Natural killer cell (primary cell): ENCODE measurements around the gene UNCX. TPM values are rescaled to one million over a fixed set of nuclear protein-coding genes. Genes with fewer than 3 reads are reported as not detected.

ENCODE experiments used
- ATAC-seq, 3 donors: fragments of 150-1000 bp in 2 of 3; fragments of 200-7000 bp in 1 of 3; cut with Tn5 transposase; 1 replicate in 1 of 3; 2 replicates in 2 of 3; pipeline ENCODE4 v1.10.0; 2021; ENCODE audit warnings: mild to moderate bottlenecking in 2 of 3, moderate library complexity in 2 of 3
- DNase-seq, 2 donors: peaks; one replicate each; pipeline versions ENCODE4 v3.0.0 to v3.0.0-alpha.2; 2013 to 2021; ENCODE audit warnings: mixed read lengths in 1 of 2
- H3K27ac ChIP-seq: one replicate; pipeline ENCODE4 v1.5.1; 2013; ENCODE audit warnings: mild to moderate bottlenecking, low read length
- H3K27me3 ChIP-seq: one replicate; pipeline ENCODE4 v1.6.1; 2013; ENCODE audit warnings: low read length; ENCODE audit not compliant: control insufficient read depth, insufficient read depth
- H3K36me3 ChIP-seq: one replicate; pipeline ENCODE4 v1.6.1; 2013; ENCODE audit warnings: low read length; ENCODE audit not compliant: control insufficient read depth, insufficient read depth
- H3K4me1 ChIP-seq: one replicate; pipeline ENCODE4 v1.6.1; 2013; ENCODE audit warnings: low read length; ENCODE audit not compliant: control insufficient read depth, insufficient read depth
- H3K4me3 ChIP-seq: one replicate; pipeline ENCODE4 v1.5.1; 2013; ENCODE audit warnings: low read length
- H3K9me3 ChIP-seq: one replicate; pipeline ENCODE4 v1.6.1; 2013; ENCODE audit warnings: low read length; ENCODE audit not compliant: control insufficient read depth, insufficient read depth
- H3K27ac Mint-ChIP-seq, 2 donors: one replicate each; pipeline ENCODE4 v1.8.0; 2022; ENCODE audit warnings: mild to moderate bottlenecking in 2 of 2, mixed read lengths in 2 of 2, moderate library complexity in 1 of 2
- H3K27me3 Mint-ChIP-seq, 2 donors: one replicate each; pipeline ENCODE4 v1.8.0; 2022; ENCODE audit warnings: low read depth in 2 of 2, mixed read lengths in 2 of 2
- H3K36me3 Mint-ChIP-seq: one replicate; pipeline ENCODE4 v1.8.0; 2022; ENCODE audit warnings: mixed read lengths
- H3K4me1 Mint-ChIP-seq, 2 donors: one replicate each; pipeline ENCODE4 v1.8.0; 2022; ENCODE audit warnings: mixed read lengths in 2 of 2
- H3K4me3 Mint-ChIP-seq: one replicate; pipeline ENCODE4 v1.8.0; 2022; ENCODE audit warnings: mild to moderate bottlenecking, moderate library complexity, mixed read lengths
- H3K9me3 Mint-ChIP-seq, 2 donors: one replicate each; pipeline ENCODE4 v1.8.0; 2022; ENCODE audit warnings: mixed read lengths in 2 of 2
- WGBS: methylation state at CpG from one replicate; pipeline ENCODE4 v1.1.7; 2013; ENCODE audit warnings: missing lambda C conversion rate; ENCODE audit not compliant: insufficient coverage; 5-methylcytosine and 5-hydroxymethylcytosine counted together
- intact Hi-C: fragments of 100-400 bp; cut with micrococcal nuclease; formaldehyde crosslinking; loops from one replicate; pipeline ENCODE4 v1.14.2; 2022
- total RNA-seq, 4 donors: library from RNA; stranded (reverse); fragments of 120-200 nt in 1 of 4; gene quantifications; one replicate each; pipeline versions ENCODE4 v1.2.3 to v1.2.4, GENCODE V29; 2013 to 2022
- TF ChIP-seq, protein P1 (sequence below): fragments of 200-600 bp; IDR thresholded peaks from one replicate; pipeline ENCODE4 v1.8.0; 2022; ENCODE audit warnings: antibody characterized with exemption

The UNCX gene
- total RNA-seq, 3 donors from 2014 or later (not counting 1 experiment from before 2014, with no cell fraction given): not detected

DNA sequence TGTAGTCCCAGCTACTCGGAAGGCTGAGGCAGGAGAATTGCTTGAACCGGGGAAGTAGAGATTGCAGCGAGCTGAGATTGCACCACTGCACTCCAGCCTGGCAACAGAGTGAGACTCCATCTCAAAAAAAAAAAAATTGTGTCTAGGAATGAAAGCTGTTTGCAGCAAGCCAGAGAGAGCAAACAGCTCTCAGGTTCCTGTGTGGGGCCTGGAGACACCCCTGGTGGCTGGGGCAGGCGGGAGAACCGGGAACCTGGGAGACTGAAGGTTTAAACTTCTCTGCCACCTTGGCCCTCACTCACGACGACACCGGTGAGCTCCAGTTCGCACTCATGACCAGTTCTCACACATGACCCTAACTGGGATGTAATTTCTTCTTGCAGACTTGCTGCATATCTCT lies 13.2 kb upstream of the UNCX start:
- Mint-ChIP-seq H3K27me3 (peaks cover 29 to 38% of the 10 kb centered on the region in 2 donors), H3K27ac (no peak overlapping the region), H3K4me3 (no peak overlapping the region), H3K9me3 (no peaks in the 10 kb centered on the region), H3K36me3 (no peaks in the 10 kb centered on the region), H3K4me1 (no peaks in the 10 kb centered on the region)
- Histone ChIP-seq H3K4me1 (no peaks in the 10 kb centered on the region), H3K4me3 (no peak overlapping the region), H3K36me3 (no peaks in the 10 kb centered on the region), H3K9me3 (no peaks in the 10 kb centered on the region), H3K27me3 (peaks cover 10% of the 10 kb centered on the region), H3K27ac (no peak overlapping the region)
- 72% methylated on average over 9 of the region's 9 CpGs for WGBS
- DNase-seq (no peak), ATAC-seq (no peak)
- TF ChIP-seq, protein P1, sequence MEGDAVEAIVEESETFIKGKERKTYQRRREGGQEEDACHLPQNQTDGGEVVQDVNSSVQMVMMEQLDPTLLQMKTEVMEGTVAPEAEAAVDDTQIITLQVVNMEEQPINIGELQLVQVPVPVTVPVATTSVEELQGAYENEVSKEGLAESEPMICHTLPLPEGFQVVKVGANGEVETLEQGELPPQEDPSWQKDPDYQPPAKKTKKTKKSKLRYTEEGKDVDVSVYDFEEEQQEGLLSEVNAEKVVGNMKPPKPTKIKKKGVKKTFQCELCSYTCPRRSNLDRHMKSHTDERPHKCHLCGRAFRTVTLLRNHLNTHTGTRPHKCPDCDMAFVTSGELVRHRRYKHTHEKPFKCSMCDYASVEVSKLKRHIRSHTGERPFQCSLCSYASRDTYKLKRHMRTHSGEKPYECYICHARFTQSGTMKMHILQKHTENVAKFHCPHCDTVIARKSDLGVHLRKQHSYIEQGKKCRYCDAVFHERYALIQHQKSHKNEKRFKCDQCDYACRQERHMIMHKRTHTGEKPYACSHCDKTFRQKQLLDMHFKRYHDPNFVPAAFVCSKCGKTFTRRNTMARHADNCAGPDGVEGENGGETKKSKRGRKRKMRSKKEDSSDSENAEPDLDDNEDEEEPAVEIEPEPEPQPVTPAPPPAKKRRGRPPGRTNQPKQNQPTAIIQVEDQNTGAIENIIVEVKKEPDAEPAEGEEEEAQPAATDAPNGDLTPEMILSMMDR: no peak
- intact Hi-C loops: no loop called here

DNA sequence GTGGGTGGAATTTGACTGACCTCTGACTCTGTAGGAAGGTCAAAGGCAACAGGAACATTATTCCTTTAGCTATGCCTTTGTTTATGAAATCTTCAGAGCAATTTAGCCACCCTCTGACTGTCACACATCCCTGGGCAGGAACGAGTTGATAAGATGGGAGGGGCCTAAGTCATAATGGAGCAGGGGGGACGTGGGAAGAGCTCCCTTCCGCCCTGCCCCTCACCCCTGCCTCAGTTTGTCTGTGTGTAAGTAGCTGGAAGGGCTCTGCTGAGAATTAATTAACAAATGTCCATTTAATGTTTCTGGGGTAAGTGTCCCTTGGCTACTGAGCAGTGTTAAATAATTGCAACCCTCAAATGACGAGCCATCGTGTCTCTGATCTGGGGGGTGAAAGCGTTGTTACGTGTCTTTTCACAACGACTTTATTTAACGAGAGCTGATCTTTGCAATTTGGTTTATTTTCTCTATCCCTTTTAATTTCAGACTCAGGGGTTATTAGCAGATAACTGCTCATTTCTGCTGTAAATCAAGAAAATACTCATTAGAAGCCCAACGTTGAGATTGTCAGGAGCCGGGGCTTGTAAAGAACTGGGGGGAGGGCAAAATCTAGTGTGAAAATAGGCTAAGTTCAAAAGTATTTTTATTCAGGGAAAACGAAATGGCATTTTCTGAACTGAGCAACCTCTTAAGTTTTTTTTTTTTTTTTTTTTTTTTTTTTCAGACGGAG lies 12.5 kb upstream of the UNCX start:
- Histone ChIP-seq H3K27ac (no peak overlapping the region), H3K9me3 (no peaks in the 10 kb centered on the region), H3K4me1 (no peaks in the 10 kb centered on the region), H3K27me3 (peaks cover 13% of the 10 kb centered on the region), H3K36me3 (no peaks in the 10 kb centered on the region), H3K4me3 (no peak overlapping the region)
- Mint-ChIP-seq H3K27ac (no peak overlapping the region), H3K9me3 (no peaks in the 10 kb centered on the region), H3K4me3 (no peak overlapping the region), H3K36me3 (no peaks in the 10 kb centered on the region), H3K4me1 (peaks cover 0 to 4% of the 10 kb centered on the region in 2 donors), H3K27me3 (peaks cover 29 to 41% of the 10 kb centered on the region in 2 donors)
- ATAC-seq: no peak
- WGBS: 82% methylated on average over 10 of the region's 13 CpGs
- DNase-seq: no peak
- intact Hi-C loops: no loop called here
- TF ChIP-seq, protein P1: no peak

DNA sequence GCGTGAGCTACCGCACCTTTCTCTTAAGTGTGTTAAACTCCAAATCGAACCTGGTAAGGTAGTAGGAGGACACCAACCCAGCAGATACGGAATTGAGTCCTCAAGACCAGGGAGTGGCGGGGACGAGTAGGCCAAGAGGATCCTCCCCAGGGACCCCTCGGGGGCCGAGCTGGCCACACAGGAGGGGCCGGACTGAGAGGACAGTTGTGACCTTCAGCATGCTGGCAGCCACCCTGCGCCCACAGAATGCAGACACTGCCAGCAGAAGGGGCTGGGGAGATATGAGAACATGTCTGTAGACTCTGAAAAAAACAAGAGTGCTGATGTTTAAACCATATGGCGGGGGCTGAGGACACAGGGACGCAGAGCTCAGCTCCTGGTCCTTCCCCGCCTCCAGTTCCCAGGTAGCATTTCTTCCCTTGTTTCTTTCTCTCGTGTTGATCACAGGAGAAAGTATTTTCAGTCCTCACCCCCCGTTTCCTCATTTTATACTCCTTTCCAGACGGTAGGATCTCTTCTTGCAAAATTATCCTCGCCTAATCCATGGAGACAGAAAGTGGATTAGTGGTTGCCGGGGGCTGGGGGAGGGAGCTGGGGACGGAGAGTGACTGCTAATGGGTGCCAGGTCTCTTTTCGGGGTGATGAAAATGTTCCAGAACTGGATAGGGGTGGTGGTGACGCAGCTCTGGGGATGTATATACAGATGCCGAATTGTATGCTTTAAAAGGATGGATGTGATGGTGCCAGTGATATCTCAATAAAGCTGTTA lies 11.5 kb upstream of the UNCX start:
- Histone ChIP-seq H3K36me3 (no peaks in the 10 kb centered on the region), H3K4me3 (no peak overlapping the region), H3K27ac (no peak overlapping the region), H3K4me1 (no peaks in the 10 kb centered on the region), H3K27me3 (peaks cover 17% of the 10 kb centered on the region), H3K9me3 (no peaks in the 10 kb centered on the region)
- TF ChIP-seq, protein P1: no peak
- DNase-seq: peak in 1 of 2 donors; percentile 1
- H3K27me3 Mint-ChIP-seq: peaks cover 35 to 48% of the 10 kb centered on the region in 2 donors
- H3K27ac Mint-ChIP-seq: no peak overlapping the region
- intact Hi-C loops: no loop called here
- no peaks in the 10 kb centered on the region for H3K9me3 Mint-ChIP-seq
- no peaks in the 10 kb centered on the region for H3K36me3 Mint-ChIP-seq
- no peak for ATAC-seq
- 64% methylated on average over 19 of the region's 22 CpGs for WGBS
- peaks cover 0 to 8% of the 10 kb centered on the region in 2 donors for H3K4me1 Mint-ChIP-seq
- H3K4me3 Mint-ChIP-seq: no peak overlapping the region
